Measurements from ENCODE around the gene JAK2. TPM values are rescaled to one million over a fixed set of nuclear protein-coding genes. Genes with fewer than 3 reads are reported as not detected.

JAK2 gene
- total and polyA plus RNA-seq, 9 of the 15 experiments (the other 6 are each of a cell fraction or from before 2014, with no cell fraction given): 4.7 to 23.4 (median 15.3) TPM

GRCh38 chr9:4997631-4998030 lies 12.6 kb downstream of the JAK2 start (continued):
- no peak for TF ChIP-seq TFAP4 (CRISPR knock-in tag; IDR thresholded peaks at IDR 0.05; ENCODE audit: borderline replicate concordance)
- no peak for TF ChIP-seq CBFB (CRISPR knock-in tag; IDR thresholded peaks at IDR 0.05)
- no peak for TF ChIP-seq KAT8 (IDR thresholded peaks at IDR 0.05; ENCODE audit: low read depth)
- TF ChIP-seq FOXJ2 (tag; IDR thresholded peaks at IDR 0.05): no peak
- no peak for TF ChIP-seq CTCFL (IDR thresholded peaks at IDR 0.05; ENCODE audit: borderline replicate concordance, insufficient read depth, low read depth, low read length, poor library complexity, severe bottlenecking)
- no peak for TF ChIP-seq GATAD2A (IDR thresholded peaks at IDR 0.05)
- no peak for TF ChIP-seq SP1 (CRISPR knock-in tag; IDR thresholded peaks at IDR 0.05)
- TF ChIP-seq HDAC2 (IDR thresholded peaks at IDR 0.05): no peak
- no peak for TF ChIP-seq TARDBP (IDR thresholded peaks at IDR 0.05)
- TF ChIP-seq CXXC5 (CRISPR knock-in tag; IDR thresholded peaks at IDR 0.05): no peak
- no peak for TF ChIP-seq GTF2E2 (tag; IDR thresholded peaks at IDR 0.05)
- TF ChIP-seq MEF2D (tag; conservative IDR thresholded peaks at IDR 0.05; ENCODE audit: low read depth): no peak
- no peak for TF ChIP-seq MAFG (tag; conservative IDR thresholded peaks at IDR 0.05)
